UCSD-AML1 (cell line): ENCODE results near the gene HLA-B.
"Not testable (repeated sequence)": the region's sequence is repeated elsewhere in the genome, so short reads cannot be mapped to it uniquely, and the experiment has no call there.

Source experiments
- DNase-seq: peaks from one replicate; lab custom pipeline; 2025; ENCODE audit not compliant: unreplicated experiment; lab: John Stamatoyannopoulos, UW

HLA-B gene

DNA sequence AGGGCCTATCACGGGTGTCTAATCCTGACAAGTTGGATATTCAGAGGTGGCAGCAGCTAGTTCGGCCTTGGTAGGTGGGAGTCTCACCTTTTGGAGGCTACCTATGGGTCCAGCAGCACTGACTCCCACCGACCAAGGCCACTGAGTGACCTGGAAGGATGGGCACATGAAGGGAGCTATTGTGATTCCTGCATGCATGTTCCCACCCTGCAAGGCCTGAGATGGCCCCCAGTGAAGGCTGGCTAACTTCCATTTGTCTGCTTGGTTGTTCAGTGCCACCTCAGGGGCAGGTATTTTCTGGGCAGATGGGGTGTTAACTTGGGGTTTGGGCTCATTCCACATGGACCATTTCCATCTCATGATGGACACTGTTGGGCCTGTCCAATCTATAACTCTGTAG, 28.1 kb upstream of the HLA-B start:
- no peak for DNase-seq

DNA sequence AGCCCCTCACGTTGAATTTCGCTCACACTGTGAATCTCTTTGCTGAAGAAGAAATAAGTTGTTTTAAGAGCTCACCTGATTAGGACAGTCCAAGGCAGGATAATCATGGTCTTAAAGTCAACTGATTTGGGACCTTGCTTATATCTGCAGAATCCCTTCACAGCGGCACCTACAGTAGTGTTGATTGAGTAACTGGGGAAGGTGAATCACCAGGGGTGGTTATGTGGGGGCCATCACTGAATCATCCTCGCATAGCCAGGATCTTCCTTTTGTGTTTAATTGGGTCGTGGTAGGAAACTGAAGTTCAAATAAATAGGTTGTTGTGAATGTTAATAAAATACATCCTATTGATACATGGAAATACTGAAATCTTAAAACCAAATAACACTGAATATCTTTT, 26.2 kb upstream of the HLA-B start:
- DNase-seq: no peak

DNA sequence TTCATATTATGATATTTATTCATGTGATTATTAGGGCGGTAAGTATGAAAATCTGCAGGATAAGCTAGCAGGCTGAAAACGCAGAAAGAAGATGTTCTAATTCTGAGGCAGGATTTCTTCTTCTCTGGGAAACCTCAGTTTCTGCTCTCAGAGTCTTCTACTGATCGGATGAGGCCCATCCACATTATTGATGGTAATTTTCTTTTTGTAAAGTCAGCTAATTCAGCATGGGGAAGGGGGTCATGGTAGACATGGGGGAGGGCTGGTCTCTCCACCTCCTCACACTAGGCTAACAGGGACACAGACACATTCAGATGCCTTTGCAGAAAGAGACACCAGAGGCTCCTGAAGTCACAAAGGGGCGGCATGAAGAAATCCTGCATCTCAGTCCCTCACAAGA, 24.7 kb upstream of the HLA-B start:
- DNase-seq: no peak

DNA sequence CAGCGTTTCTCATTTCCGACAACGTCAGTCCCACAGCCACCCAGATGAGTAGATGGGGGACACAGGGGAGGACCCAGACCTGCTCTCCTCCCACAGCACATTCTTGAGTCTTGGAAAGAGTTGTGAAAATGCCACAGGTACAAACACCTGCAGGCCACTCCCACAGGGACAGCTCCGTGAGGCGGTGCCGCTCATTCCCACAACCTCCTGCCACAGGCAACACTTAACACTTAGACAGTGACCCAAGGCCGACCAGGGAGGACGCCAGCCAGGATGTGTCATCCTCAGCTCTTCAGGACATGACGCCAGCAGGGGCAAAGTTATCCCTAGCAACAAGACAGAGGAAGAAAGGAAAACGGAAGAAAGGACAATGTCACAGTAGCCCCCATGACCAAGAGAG, 22.9 kb upstream of the HLA-B start:
- no peak for DNase-seq

DNA sequence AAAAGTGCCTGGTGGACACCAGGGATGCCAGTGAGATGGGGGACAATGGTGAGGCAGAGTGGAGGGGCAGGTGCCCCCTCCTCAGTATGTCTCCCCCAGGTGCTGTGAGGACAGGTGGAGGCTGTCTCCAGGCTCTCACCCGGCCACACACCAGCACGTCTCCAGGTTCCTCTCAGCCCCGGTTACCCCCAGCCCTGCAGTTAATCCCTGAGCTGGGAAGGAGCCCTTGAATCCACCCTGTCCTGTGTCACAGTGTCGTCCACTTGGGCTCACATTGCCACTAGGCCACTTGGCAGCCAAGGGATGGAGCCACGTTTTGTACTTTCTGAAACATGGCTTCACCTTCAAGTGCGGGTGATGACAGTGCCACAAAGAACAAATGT, 21.7 kb upstream of the HLA-B start:
- DNase-seq: no peak

DNA sequence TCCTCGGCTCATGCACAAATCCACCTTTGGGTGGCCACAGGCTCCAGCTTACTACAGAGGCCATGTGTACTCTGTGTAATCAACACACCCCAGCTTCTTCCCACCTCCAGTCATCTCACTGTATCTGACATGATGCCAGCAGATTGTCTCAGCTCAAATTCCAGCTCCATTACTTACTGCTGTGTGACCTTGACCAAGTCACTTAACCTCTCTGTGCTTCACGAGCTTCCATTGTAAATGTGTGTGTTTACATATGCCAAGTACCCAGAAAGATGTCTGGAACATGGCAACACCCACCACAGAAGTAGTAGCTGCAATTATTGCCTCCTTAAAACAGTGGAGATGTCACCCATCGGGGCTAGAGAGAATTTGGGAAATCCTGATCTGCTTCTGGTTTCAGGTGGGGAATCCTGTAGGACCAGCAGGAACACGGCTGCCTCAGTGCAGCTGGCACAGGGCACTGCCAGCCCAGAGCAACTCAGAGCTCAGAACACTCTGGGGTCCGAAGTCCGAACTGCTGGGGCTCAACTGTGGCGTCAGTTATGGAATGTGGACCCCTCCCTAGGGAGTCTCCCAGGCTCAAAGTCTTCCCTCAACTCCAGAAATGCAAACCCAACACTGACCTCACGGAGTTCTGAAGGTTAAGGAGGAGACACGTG, 21.2 kb upstream of the HLA-B start:
- DNase-seq: no peak

DNA sequence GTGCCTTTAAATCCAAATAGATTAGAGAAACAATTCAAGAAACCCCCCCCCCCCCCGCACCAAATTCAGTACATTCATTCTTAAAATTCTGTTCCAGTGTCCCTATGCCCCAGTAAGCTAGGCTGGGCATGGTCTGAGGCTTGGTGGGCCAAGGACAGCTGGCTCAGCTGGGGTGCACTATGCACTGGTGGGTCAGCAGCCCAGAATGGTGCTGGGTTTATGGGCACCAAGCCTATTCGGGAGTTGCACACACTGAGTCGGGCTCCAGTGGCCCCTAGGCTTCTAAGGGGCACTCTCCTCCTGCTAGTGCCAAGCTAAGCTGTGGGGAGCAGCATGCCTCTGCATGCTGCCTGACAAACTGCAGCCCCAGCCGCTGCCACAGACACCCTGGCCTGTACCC, 20.1 kb upstream of the HLA-B start:
- no peak for DNase-seq

DNA sequence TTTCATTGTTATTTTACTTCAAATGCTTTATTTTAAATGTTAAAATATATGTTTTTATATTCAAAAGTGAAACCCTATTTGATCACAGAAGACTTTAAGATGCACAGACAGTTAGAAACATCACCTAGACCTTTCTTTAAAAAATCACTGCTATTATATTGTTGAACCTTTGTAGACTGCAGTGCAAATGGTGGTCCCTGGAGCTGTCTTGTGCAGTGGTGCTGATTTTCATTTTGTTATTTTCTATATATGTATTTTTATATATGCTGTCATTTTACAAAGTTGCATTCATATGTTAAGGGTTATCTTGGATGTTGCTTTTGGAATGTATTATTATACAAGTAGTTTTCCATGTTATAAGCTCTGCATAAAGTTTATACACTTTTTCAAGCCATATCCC, 18.7 kb upstream of the HLA-B start:
- DNase-seq: no peak

DNA sequence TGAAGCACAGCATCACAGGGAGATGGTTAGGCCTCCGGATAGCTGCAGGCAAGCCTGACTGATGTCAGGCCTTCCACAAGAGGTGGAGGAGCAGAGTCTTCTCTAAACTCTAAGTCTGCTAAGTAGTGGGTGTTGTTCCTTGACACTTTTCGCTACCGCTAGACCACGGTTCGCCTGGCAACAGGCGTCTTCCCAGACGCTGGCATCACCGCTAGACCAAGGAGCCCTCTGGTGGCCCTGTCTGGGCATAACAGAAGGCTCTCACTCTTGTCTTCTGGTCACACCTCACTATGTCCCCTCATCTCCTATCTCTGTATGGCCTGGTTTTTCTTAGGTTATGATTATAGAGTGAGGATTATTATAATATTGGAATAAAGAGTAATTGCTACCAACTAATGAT, 17.1 kb upstream of the HLA-B start:
- DNase-seq: not testable (repeated sequence)

DNA sequence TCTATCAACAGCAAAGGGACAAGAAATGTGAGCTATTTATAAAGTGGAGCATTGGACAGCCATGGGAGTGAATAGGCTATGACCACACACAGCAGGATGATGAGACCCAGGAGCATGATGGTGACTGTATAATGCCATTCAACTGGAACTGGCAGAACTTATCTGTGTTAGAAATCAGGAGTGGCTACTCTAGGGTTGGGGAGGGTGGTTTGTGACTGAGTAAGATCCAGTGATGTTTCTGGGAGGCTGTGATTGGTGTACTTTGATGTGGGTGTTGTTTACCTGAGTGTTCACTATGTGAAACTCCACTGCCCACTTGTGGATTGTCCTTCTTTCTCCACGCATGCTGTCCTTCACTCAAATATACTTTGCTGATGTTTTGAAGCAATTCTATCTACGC, 11.5 kb upstream of the HLA-B start:
- DNase-seq: no peak

DNA sequence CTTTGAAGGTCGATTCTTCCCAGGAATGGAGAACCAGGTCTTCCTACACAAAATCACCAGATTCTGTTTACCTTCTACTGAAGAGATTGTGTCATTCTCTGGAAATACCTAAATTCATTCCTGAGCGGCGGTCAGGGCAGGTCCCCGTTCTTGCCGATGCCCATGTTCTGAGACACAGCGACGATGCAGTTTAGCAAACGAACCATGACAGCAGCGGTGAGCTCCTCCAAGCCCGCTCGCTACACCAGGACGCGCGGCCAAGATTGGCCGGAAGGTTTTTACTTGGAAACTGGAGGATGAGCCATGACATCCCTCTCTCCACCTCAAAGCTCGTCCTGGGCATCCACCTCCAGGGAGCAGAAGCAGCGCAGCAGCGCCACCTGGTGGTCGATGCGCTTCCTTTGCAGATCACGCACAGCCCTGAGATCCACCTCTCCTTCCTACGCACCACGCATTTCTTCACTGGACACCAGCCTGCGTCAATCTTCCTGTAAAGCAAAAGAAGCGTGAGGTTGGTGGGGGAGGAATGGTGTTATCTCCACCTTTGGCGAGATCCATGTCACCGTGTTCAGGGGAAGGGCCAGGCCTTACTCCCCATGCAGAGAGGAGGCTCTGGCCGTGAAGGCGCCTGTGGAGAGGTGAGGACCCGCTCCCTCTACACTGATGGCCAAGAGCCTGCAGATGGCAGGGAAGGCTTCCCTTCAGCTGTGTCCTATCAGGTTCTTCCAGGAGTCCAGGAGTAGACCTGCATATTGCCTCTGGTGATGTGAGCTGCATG, 9.9 kb upstream of the HLA-B start:
- DNase-seq: peak; percentile 86

DNA sequence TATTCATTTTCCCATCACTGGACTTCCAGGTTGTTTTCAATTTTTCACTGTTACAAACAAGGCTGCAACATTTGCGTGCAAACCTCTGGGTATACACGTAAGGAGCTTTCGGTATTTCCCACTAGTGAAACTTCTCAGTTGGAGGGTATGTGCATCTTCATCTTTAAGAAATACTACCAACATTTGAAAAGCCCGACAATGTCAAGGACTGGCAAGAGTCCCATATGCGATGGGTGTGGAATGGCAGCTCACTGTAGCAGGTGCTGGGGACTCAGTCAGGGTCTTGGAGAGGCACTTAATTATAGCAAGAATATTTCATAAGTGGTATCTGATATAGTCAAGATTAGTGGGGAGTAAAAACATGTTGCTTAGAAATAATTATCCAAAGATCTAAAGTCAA, 8.9 kb upstream of the HLA-B start:
- DNase-seq: no peak

DNA sequence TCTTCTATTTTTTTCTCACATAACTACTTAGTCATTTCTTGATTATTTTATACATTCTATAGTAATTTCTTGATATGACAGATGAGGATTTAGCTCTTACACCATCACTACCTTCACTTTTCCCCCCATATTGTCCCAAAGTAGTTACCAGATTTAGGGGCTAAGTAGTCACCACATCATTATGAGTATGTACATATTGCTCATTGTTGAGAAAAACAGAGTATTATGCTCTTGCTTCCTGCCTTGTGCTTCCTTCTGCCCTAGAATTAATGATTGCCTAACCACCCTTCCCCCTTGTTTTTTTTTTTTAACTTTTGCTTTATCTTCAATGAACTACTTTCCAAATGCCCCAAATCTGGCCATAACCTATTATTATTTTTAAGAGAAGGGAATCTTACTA, 6.8 kb upstream of the HLA-B start:
- no peak for DNase-seq

DNA sequence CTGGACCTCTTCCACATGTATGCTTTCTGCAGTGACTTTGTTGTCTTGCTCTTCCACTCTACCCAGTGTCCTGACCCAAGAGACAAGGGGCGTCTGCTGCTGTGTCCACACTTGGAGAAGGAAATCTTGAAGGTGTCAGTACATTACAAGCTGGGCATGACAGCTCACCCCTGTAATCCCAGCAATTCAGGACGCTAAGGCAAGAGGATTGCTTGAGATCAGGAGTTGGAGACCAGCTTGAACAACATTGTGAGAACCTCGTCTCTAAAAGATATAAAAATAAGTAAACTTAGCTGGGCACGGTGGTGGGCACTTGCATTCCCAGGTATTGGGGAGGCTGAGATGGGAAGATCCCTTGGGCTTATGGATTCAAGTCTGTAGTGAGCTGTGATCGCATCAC, 5.8 kb upstream of the HLA-B start:
- no peak for DNase-seq

DNA sequence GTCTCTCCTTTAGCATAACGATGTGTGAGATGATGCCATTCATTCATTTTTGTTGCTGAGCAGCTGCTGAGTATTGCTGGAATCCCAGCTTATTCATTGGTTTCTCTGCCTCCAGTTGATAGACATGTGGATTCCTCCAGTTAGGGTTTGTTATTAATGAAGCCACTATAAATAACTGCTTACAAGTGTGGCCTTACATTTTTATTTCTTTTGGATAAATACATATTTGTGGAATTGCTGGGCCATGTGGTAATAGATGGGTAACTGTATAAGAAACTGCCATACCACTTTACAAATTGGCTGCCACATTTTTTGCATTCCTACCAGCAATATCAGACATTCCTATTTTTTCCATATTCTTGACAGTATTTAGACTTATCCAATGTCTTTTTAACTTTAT, 2.6 kb upstream of the HLA-B start:
- no peak for DNase-seq

DNA sequence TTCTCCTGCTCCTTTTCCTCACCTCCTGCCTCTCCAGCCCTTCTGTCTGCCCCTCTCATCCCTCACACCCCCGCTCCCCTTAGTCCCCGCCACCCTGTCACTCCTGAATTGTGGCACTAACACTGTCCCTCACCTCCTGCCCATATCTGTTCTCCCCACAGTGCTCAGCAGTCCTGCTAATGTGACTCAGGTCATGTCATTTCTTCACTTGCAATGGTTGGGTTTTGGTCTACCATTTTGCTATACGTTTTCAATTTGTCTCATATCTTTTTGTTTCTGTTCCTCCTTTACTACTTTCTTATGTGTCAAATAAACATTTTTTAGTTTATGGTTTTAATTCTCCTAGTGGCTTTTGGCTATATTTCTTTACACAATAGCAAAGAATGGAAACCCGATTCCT, 1.3 kb upstream of the HLA-B start:
- DNase-seq: no peak

DNA sequence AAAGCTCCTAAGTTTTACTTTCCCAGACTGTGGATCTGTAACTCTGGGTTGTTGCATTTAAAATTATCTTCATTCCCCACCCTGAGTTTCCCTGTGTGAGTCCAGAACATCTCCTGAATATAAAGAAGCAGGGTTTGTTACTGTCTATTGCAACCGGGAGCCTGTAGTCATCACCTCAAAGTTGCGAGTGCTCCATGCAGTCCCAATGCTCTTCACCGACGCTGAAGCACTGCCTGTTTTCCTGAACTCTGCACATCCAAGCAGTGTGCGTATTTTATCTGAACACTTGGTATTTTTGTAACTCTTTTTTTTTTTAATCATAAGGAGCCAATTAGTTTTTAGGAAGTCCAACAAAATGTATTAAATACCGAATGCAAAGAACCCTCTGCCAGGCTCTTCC, 907 bp upstream of the HLA-B start:
- DNase-seq: no peak

DNA sequence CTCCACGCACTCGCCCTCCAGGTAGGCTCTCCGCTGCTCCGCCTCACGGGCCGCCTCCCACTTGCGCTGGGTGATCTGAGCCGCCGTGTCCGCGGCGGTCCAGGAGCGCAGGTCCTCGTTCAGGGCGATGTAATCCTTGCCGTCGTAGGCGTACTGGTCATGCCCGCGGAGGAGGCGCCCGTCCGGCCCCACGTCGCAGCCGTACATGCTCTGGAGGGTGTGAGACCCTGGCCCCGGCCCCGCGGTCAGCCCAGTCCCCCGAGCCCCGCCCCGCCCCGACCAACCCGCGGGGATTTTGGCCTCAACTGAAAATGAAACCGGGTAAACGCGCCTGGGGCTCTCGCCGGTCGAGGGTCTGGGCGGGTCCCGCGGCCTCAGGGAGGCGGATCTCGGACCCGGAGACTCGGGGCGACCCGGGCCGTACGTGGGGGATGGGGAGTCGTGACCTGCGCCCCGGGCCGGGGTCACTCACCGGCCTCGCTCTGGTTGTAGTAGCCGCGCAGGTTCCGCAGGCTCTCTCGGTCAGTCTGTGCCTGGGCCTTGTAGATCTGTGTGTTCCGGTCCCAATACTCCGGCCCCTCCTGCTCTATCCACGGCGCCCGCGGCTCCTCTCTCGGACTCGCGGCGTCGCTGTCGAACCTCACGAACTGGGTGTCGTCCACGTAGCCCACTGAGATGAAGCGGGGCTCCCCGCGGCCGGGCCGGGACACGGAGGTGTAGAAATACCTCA, 598 bp downstream of the HLA-B start:
- DNase-seq: no peak

DNA sequence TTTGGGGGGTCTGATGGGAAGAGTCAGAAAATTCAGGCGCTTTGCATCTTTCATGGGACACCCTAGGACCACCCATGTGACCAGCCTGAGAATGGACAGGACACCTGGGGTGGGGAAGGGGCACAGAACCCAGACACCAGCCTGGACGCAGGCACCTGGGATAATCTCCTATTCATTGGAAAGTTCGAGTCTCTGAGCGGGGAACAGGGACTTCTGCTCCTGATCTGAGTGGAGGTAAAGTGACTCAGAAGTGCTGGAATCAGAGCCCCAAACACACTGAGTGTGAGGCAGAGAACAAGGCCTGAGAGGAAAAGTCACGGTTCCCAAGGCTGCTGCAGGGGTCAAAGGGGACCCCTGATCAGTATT, 1.4 kb downstream of the HLA-B start:
- no peak for DNase-seq

DNA sequence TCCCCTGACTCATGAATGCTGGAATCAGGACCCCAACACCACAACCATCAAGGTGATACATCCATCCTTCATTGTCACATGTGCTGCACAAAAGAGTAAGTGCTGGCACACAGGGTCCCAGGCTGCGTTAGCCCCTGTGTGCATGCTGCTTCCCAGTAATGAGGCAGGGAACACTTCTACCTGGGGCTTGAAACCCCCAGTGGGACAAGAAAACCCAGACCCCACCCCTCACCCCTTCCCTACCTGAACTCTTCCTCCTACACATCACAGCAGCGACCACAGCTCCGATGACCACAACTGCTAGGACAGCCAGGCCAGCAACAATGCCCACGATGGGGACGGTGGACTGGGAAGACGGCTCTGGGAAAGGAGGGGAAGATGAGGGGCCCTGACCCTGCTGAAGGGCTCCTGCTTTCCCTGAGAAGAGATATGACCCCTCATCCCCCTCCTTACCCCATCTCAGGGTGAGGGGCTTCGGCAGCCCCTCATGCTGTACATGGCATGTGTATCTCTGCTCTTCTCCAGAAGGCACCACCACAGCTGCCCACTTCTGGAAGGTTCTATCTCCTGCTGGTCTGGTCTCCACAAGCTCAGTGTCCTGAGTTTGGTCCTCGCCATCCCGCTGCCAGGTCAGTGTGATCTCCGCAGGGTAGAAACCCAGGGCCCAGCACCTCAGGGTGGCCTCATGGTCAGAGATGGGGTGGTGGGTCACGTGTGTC, 2.0 kb downstream of the HLA-B start:
- no peak for DNase-seq

DNA sequence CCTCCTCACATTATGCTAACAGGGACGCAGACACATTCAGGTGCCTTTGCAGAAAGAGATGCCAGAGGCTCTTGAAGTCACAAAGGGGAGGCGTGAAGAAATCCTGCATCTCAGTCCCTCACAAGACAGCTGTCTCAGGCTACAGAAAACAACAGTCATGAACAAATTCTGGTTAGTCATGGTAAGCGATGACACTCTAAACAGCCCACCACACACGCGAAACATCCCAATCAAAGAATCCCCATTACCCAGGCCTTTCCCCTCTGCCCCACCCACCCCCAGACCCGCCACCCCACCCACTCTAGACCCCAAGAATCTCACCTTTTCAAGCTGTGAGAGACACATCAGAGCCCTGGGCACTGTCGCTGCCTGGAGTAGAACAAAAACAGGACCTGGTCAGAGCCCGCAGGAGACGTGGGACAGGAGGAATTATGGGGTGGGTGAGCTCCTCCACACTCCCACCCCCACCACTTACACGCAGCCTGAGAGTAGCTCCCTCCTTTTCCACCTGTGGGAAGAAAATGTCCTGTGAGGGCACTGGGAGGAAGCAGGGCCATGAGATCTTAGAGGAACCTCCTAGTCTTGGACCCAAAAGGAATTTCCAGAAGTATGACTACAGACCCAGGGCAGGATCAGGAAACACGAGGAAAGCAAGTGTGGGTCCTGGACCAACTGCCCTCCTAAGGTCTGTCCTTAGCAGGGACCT, 2.7 kb downstream of the HLA-B start:
- no peak for DNase-seq
